ENCODE measurements around the gene PHF21A.

PHF21A gene

DNA sequence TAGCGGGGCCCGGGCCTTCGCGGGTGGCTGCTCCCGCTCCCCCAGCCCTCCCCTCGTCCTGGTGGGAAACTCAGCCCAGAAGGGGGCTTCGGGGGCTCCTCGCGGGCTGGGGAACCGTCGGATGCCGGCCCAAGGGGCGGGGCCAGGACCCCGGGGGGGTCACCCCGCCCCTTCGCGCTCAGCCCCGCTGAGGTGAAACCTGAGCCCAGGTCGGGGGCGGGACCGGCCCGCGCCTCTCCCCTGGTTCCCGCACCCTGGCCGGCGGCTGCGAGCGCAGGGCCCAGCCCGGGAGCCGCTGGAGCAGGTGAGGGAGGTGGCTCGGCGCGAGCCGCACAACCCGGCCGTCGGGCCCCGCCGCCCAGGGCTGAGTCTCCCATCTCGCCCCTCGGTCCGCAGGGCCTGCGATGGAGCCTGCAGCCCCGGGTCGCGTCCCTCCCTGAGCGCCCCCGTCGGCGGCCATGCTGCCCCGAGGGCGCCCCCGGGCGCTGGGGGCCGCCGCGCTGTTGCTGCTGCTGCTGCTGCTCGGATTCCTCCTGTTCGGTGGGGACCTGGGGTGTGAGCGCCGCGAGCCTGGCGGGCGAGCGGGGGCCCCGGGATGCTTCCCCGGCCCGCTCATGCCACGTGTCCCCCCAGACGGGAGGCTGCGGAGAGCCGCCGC is 198.7 kb downstream of the PHF21A start, which contains the start of gene LARGE2:
LARGE2 (plus strand) TSS at position 232 of the 658 bp plus-strand sequence; CDS start at position 459, 227 bp downstream.
- TF ChIP-seq, protein P1, sequence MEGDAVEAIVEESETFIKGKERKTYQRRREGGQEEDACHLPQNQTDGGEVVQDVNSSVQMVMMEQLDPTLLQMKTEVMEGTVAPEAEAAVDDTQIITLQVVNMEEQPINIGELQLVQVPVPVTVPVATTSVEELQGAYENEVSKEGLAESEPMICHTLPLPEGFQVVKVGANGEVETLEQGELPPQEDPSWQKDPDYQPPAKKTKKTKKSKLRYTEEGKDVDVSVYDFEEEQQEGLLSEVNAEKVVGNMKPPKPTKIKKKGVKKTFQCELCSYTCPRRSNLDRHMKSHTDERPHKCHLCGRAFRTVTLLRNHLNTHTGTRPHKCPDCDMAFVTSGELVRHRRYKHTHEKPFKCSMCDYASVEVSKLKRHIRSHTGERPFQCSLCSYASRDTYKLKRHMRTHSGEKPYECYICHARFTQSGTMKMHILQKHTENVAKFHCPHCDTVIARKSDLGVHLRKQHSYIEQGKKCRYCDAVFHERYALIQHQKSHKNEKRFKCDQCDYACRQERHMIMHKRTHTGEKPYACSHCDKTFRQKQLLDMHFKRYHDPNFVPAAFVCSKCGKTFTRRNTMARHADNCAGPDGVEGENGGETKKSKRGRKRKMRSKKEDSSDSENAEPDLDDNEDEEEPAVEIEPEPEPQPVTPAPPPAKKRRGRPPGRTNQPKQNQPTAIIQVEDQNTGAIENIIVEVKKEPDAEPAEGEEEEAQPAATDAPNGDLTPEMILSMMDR (IDR thresholded peaks at IDR 0.05; ENCODE audit: low read depth, low read length), result no peak
- TF ChIP-seq EZH2phosphoT487 (IDR thresholded peaks at IDR 0.05; ENCODE audit: low read depth), result no peak
- no peaks in the 10 kb centered on the region for H3K27me3 ChIP-seq (ENCODE audit: low read depth, low read length)
- H3K4me1 ChIP-seq (ENCODE audit: low read length), result 0 out of 2 replicates have a peak, but pooled peaks cover 5% of the 10 kb centered on the region
- no peaks in the 10 kb centered on the region for H4K20me1 ChIP-seq (ENCODE audit: insufficient read depth, low read length)
- H3K79me2 ChIP-seq (ENCODE audit: low read length), result peaks cover under 1% of the 10 kb centered on the region; the same call in 1 of the 2 replicates
- H3K36me3 ChIP-seq (replicated peaks; ENCODE audit: low read depth, low read length), result no peaks in the 10 kb centered on the region
- H2AFZ ChIP-seq (ENCODE audit: low read depth, low read length), result no peak within 1 kb of the TSS
- peak within 1 kb of the TSS; percentile 48 for H3K4me2 ChIP-seq (ENCODE audit: low read length)
- H3K27ac ChIP-seq (ENCODE audit: low read length), result no peak within 1 kb of the TSS
- peak within 1 kb of the TSS; percentile 57 for H3K4me3 ChIP-seq (ENCODE audit: low read length)
- H3K9me3 ChIP-seq (ENCODE audit: insufficient read depth, low read length), result no peaks in the 10 kb centered on the region
- no peak within 1 kb of the TSS for H3K9ac ChIP-seq (ENCODE audit: low read length)

DNA sequence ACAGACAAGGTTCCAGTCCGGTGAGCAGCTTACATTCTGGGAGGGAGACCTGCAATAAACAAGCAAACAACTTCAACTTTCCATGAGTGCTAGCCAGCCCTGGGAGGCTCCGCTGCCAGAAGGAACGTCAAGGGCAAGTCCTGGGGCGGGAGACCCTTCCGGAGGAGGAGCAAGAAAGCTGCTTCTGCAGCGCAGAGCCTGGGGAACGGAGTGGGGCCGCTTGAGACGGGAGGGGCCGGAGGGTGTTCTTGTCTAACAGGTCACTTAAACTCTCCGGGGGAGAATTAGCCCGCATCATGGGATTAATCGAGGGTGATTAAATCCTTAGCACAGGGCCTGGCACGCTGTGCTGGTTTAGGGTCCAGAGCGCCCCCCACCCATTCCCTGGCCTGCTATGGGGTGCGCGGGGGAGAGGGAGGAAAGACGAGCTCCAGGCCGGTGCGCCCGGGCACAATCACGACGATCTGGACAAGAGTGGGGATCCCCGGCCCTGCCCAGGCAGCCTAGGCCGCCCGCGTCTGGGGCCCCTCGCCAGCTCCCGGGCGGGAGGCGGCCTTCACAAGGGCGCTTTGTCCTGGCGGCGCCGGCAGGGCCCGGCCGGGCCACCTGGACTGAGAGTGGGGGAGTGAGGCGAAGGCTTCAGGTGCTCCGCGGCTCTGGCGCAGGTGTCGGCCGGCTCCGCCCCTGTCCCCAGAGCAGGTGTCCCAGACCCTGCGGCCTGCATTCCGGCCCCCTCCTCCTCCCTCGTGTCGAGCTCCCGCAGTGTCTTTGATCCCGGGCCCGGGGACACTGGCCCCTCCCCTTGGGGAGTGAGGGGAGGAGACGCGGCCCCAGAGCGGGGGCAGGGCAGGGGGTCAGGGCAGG is 199.5 kb downstream of the PHF21A start:
- Histone ChIP-seq H3K4me2 (ENCODE audit: low read length) (peak overlapping the region; percentile 48), H3K27ac (ENCODE audit: low read length) (no peak overlapping the region)

GRCh38 chr11:45920531-45921477 is 200.4 kb downstream of the PHF21A start:
- peaks cover 18% of the 10 kb centered on the region for H3K79me2 ChIP-seq (ENCODE audit: low read length)
- no peak overlapping the region for H3K27ac ChIP-seq (ENCODE audit: low read length)
- H3K4me3 ChIP-seq (ENCODE audit: low read length), result no peak overlapping the region
- H3K9me3 ChIP-seq (ENCODE audit: insufficient read depth, low read length), result no peaks in the 10 kb centered on the region
- no peaks in the 10 kb centered on the region for H3K27me3 ChIP-seq (ENCODE audit: low read depth, low read length)
- H3K4me2 ChIP-seq (ENCODE audit: low read length), result no peak overlapping the region
- peaks cover 8% of the 10 kb centered on the region; the same call in 1 of the 2 replicates for H3K4me1 ChIP-seq (ENCODE audit: low read length)
- H3K36me3 ChIP-seq (replicated peaks; ENCODE audit: low read depth, low read length), result peaks cover 2% of the 10 kb centered on the region
- no peak overlapping the region for H3K9ac ChIP-seq (ENCODE audit: low read length)
- no peak for TF ChIP-seq EZH2phosphoT487 (IDR thresholded peaks at IDR 0.05; ENCODE audit: low read depth)
- TF ChIP-seq, protein P1 (IDR thresholded peaks at IDR 0.05; ENCODE audit: low read depth, low read length), result no peak
- H2AFZ ChIP-seq (ENCODE audit: low read depth, low read length), result no peak overlapping the region
- no peaks in the 10 kb centered on the region for H4K20me1 ChIP-seq (ENCODE audit: insufficient read depth, low read length)

More for the DNA sequence above, 199.5 kb downstream of the PHF21A start:
- Histone ChIP-seq H4K20me1 (ENCODE audit: insufficient read depth, low read length) (no peaks in the 10 kb centered on the region), H3K4me1 (ENCODE audit: low read length) (peaks cover 7% of the 10 kb centered on the region; the same call in 1 of the 2 replicates), H3K27me3 (ENCODE audit: low read depth, low read length) (no peaks in the 10 kb centered on the region), H2AFZ (ENCODE audit: low read depth, low read length) (no peak overlapping the region), H3K9me3 (ENCODE audit: insufficient read depth, low read length) (no peaks in the 10 kb centered on the region), H3K36me3 (replicated peaks; ENCODE audit: low read depth, low read length) (no peaks in the 10 kb centered on the region), H3K9ac (ENCODE audit: low read length) (no peak overlapping the region), H3K4me3 (ENCODE audit: low read length) (peak overlapping the region; percentile 57), H3K79me2 (ENCODE audit: low read length) (peaks cover 8% of the 10 kb centered on the region)
- TF ChIP-seq, protein P1 (IDR thresholded peaks at IDR 0.05; ENCODE audit: low read depth, low read length), result no peak
- TF ChIP-seq EZH2phosphoT487 (IDR thresholded peaks at IDR 0.05; ENCODE audit: low read depth), result no peak

Data from OCI-LY3 (cell line).